ENCODE data around the gene GAS6.

DNA sequence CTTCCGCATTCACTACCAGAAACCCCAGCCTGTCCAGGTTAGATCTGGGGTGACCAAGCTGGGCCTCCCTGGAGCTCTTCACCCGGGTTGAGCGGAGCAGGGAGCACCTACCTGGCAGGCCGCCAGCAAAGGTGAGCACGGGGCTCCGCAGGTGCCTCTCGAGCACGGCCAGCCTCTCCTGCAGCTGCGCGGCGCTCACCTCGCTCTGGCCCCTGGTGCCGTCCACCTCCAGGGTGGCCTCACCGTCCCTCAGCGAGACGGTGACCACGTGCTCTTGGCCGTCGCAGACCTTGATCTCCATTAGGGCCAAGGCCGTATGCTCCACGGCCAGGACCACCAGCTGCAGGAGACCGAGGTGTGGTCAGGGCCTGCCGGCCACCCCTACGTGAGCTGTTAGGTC lies 42.0 kb downstream of the GAS6 start:
- TF ChIP-seq, protein P1, sequence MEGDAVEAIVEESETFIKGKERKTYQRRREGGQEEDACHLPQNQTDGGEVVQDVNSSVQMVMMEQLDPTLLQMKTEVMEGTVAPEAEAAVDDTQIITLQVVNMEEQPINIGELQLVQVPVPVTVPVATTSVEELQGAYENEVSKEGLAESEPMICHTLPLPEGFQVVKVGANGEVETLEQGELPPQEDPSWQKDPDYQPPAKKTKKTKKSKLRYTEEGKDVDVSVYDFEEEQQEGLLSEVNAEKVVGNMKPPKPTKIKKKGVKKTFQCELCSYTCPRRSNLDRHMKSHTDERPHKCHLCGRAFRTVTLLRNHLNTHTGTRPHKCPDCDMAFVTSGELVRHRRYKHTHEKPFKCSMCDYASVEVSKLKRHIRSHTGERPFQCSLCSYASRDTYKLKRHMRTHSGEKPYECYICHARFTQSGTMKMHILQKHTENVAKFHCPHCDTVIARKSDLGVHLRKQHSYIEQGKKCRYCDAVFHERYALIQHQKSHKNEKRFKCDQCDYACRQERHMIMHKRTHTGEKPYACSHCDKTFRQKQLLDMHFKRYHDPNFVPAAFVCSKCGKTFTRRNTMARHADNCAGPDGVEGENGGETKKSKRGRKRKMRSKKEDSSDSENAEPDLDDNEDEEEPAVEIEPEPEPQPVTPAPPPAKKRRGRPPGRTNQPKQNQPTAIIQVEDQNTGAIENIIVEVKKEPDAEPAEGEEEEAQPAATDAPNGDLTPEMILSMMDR (conservative IDR thresholded peaks at IDR 0.05; ENCODE audit: low read depth, low read length): no peak
- TF ChIP-seq EZH2 (IDR thresholded peaks at IDR 0.05; ENCODE audit: low read length, unreplicated experiment): no peak
